HEK293T (cell line): ENCODE data around the gene MSH3.

Experiments
- CTCF ChIA-PET: fragments of 350-600 bp; formaldehyde crosslinking; extraction: SDS; loops from one replicate; lab custom pipeline; 2021; ENCODE audit warnings: antibody characterized with exemption, inconsistent platforms; lab: Yijun Ruan, JAX
- POLR2A ChIA-PET: fragments of 350-600 bp; formaldehyde crosslinking; extraction: SDS; loops from one replicate; lab custom pipeline; 2020; ENCODE audit warnings: antibody characterized with exemption, inconsistent platforms; lab: Yijun Ruan, JAX
- DNase-seq: peaks from one replicate; pipeline ENCODE4 v3.0.0; 2012; ENCODE audit warnings: mixed read lengths; ENCODE audit errors: extremely low spot score
- ARNT ChIP-seq: fragments of 450-650 bp; IDR thresholded peaks from 2 replicates; pipeline ENCODE4 v1.6.1; 2017; ENCODE audit warnings: mild to moderate bottlenecking
- BHLHE40 ChIP-seq: fragments of 450-650 bp; IDR thresholded peaks from 2 replicates; pipeline ENCODE4 v1.6.1; 2016; ENCODE audit warnings: mild to moderate bottlenecking, moderate library complexity, borderline replicate concordance
- CTBP1 ChIP-seq: fragments of 450-650 bp; IDR thresholded peaks from 2 replicates; pipeline ENCODE4 v1.6.1; 2016; ENCODE audit warnings: borderline replicate concordance
- ELF4 ChIP-seq: fragments of 450-650 bp; IDR thresholded peaks from 2 replicates; pipeline ENCODE4 v1.6.1; 2017; ENCODE audit warnings: antibody characterized with exemption
- FOXA1 ChIP-seq: fragments of 450-650 bp; IDR thresholded peaks from 2 replicates; pipeline ENCODE4 v1.6.1; 2016; ENCODE audit warnings: mild to moderate bottlenecking
- FOXK2 ChIP-seq: fragments of 450-650 bp; IDR thresholded peaks from 2 replicates; pipeline ENCODE4 v1.6.1; 2016; ENCODE audit warnings: mild to moderate bottlenecking
- FOXM1 ChIP-seq: fragments of 450-650 bp; IDR thresholded peaks from 2 replicates; pipeline ENCODE4 v1.6.1; 2017; ENCODE audit warnings: mild to moderate bottlenecking, borderline replicate concordance
- HDGF ChIP-seq: fragments of 450-650 bp; IDR thresholded peaks from 2 replicates; pipeline ENCODE4 v1.6.1; 2017; ENCODE audit warnings: antibody characterized with exemption, borderline replicate concordance
- L3MBTL2 ChIP-seq: fragments of 450-650 bp; conservative IDR thresholded peaks from 2 replicates; pipeline ENCODE4 v1.6.1; 2016; ENCODE audit warnings: mild to moderate bottlenecking
- LEF1 ChIP-seq: fragments of 450-650 bp; IDR thresholded peaks from 2 replicates; pipeline ENCODE4 v1.6.1; 2017; ENCODE audit warnings: mild to moderate bottlenecking, borderline replicate concordance
- NFRKB ChIP-seq: fragments of 450-650 bp; IDR thresholded peaks from 2 replicates; pipeline ENCODE4 v1.6.1; 2016; ENCODE audit warnings: mild to moderate bottlenecking, moderate library complexity
- PKNOX1 ChIP-seq: fragments of 450-650 bp; IDR thresholded peaks from 2 replicates; pipeline ENCODE4 v1.6.1; 2016
- SP1 ChIP-seq: fragments of 450-650 bp; IDR thresholded peaks from 2 replicates; pipeline ENCODE4 v1.6.1; 2017
- SUZ12 ChIP-seq: fragments of 450-650 bp; IDR thresholded peaks from 2 replicates; pipeline ENCODE4 v1.6.1; 2016; ENCODE audit warnings: mild to moderate bottlenecking
- TARDBP ChIP-seq: fragments of 450-650 bp; IDR thresholded peaks from 2 replicates; pipeline ENCODE4 v1.6.1; 2016
- ZNF384 ChIP-seq: fragments of 450-650 bp; IDR thresholded peaks from 2 replicates; pipeline ENCODE4 v1.6.1; 2016

Gene MSH3

GRCh38 chr5:80863708-80864107 lies 209.3 kb downstream of the MSH3 start:
- ChIA-PET POLR2A (no interaction called here), CTCF (no interaction called here)
- DNase-seq = no peak
- TF ChIP-seq LEF1 (no peak), HDGF (no peak), SUZ12 (no peak), NFRKB (no peak), CTBP1 (no peak), ELF4 (no peak), FOXA1 (no peak), ARNT (no peak), FOXK2 (no peak)

GRCh38 chr5:80864109-80864508 lies 209.7 kb downstream of the MSH3 start:
- ChIA-PET CTCF (no interaction called here), POLR2A (no interaction called here)
- DNase-seq = no peak
- TF ChIP-seq L3MBTL2 = no peak
- TF ChIP-seq FOXA1 = no peak
- no peak for TF ChIP-seq NFRKB
- no peak for TF ChIP-seq FOXK2
- TF ChIP-seq CTBP1 = no peak
- TF ChIP-seq ELF4 = no peak
- no peak for TF ChIP-seq BHLHE40
- no peak for TF ChIP-seq HDGF
- no peak for TF ChIP-seq FOXM1
- TF ChIP-seq ARNT = no peak
- TF ChIP-seq TARDBP = no peak
- no peak for TF ChIP-seq SUZ12
- no peak for TF ChIP-seq SP1
- TF ChIP-seq PKNOX1 = no peak
- no peak for TF ChIP-seq LEF1
- TF ChIP-seq ZNF384 = no peak

- POLR2A ChIA-PET = no interaction called here
- TF ChIP-seq BHLHE40 = no peak
- TF ChIP-seq ELF4 = no peak
- no peak for TF ChIP-seq ZNF384
- TF ChIP-seq CTBP1 = no peak
Measured at GRCh38 chr5:80864706-80865435, 210.4 kb downstream of the MSH3 start.

GRCh38 chr5:80865551-80865950 lies 211.1 kb downstream of the MSH3 start:
- no peak for DNase-seq

More at GRCh38 chr5:80864706-80865435, 210.4 kb downstream of the MSH3 start:
- no peak for DNase-seq
- CTCF ChIA-PET = no interaction called here

GRCh38 chr5:80866371-80866770 lies 211.9 kb downstream of the MSH3 start:
- CTCF ChIA-PET = no interaction called here

More at GRCh38 chr5:80865551-80865950, 211.1 kb downstream of the MSH3 start:
- ChIA-PET CTCF (no interaction called here), POLR2A (no interaction called here)
- TF ChIP-seq FOXA1 (no peak), LEF1 (no peak), PKNOX1 (no peak), ZNF384 (no peak), SP1 (no peak), CTBP1 (no peak), HDGF (no peak), FOXM1 (no peak), L3MBTL2 (no peak), SUZ12 (no peak), ELF4 (no peak), TARDBP (no peak), ARNT (no peak), FOXK2 (no peak), BHLHE40 (no peak), NFRKB (no peak)

GRCh38 chr5:80867233-80867632 lies 212.8 kb downstream of the MSH3 start:
- CTCF ChIA-PET = no interaction called here
- TF ChIP-seq ELF4 (no peak), LEF1 (no peak)
- POLR2A ChIA-PET = no interaction called here
- DNase-seq = no peak

More at GRCh38 chr5:80866371-80866770, 211.9 kb downstream of the MSH3 start:
- DNase-seq = no peak
- TF ChIP-seq SP1 (no peak), SUZ12 (no peak), LEF1 (no peak), TARDBP (no peak), ZNF384 (no peak), FOXA1 (no peak), FOXM1 (no peak), NFRKB (no peak), ELF4 (no peak)
- POLR2A ChIA-PET = no interaction called here

- ChIA-PET CTCF (no interaction called here), POLR2A (no interaction called here)
- DNase-seq = no peak
- TF ChIP-seq TARDBP (no peak), ARNT (no peak), L3MBTL2 (no peak), FOXA1 (no peak), ELF4 (no peak), SP1 (no peak)
Measured at GRCh38 chr5:80870442-80870841, 216.0 kb downstream of the MSH3 start.
